Nephron (organoid): Measurements from ENCODE around the gene SLC38A9.
A peak's percentile ranks its signal among the peaks of the same experiment; 100 is the strongest.

ENCODE experiments used
- H3K27ac Mint-ChIP-seq, 3 experiments: 2 replicates each; pipeline ENCODE4 v1.8.0; 2020; ENCODE audit warnings: mixed read lengths in 3 of 3, mild to moderate bottlenecking in 2 of 3, moderate library complexity in 1 of 3
- H3K27me3 Mint-ChIP-seq: 2 replicates; pipeline ENCODE4 v1.8.0; 2021; ENCODE audit warnings: low read depth, mild to moderate bottlenecking, moderate library complexity, mixed read lengths
- H3K36me3 Mint-ChIP-seq: 2 replicates; pipeline ENCODE4 v1.8.0; 2020; ENCODE audit warnings: low read depth, mixed read lengths
- H3K4me1 Mint-ChIP-seq: 2 replicates; pipeline ENCODE4 v1.8.0; 2020; ENCODE audit warnings: mixed read lengths
- H3K4me3 Mint-ChIP-seq, 3 experiments: 2 replicates each; pipeline ENCODE4 v1.8.0; 2020; ENCODE audit warnings: mild to moderate bottlenecking in 3 of 3, mixed read lengths in 3 of 3, moderate library complexity in 2 of 3
- H3K9me3 Mint-ChIP-seq: 2 replicates; pipeline ENCODE4 v1.8.0; 2020; ENCODE audit warnings: mixed read lengths
- TF ChIP-seq, protein P1 (sequence below), 3 experiments: fragments of 200-600 bp; sonication (generic); IDR thresholded peaks; one replicate each; pipeline ENCODE4 v1.5.0; 2021; ENCODE audit warnings: antibody characterized with exemption in 3 of 3; ENCODE audit not compliant: unreplicated experiment in 3 of 3

SLC38A9 gene

DNA sequence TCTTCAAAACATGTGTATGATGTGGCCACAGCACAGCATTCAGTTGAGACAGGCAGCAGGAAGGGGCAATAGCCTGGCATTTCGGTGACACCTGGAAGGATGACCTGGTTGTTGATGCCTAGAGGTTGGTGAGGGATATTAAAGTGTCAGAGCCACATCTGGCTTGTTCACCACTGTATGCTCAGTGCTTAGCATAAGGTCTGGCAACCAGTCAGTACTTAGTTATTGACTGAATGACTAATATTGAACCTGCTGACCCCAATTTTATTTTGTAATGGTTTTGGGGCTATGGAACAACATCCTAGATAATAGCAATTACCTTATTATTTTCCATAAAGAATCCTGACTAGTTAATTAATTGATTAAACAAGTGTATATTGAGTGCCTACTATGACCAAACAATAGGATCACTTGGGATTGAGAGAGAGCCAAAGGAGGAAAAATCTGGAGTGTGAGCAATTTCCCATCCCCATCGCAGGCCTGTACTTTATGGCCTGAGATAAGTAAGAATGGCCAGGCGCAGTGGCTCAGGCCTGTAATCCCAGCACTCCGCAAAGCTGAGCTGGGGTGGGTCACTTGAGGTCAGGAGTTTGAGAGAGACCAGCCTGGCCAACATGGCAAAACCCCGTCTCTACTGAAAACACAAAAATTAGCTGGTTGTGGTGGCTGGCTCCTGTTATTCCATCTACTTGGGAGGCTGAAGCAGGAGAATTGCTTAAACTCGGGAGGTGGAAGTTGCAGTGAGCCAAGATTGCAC is 91.9 kb downstream of the SLC38A9 start:
- H3K27ac Mint-ChIP-seq, result peak overlapping the region in 2 of 3 experiments; percentile 27 to 65
- no peak overlapping the region for H3K4me3 Mint-ChIP-seq
- H3K9me3 Mint-ChIP-seq, result no peaks in the 10 kb centered on the region
- H3K36me3 Mint-ChIP-seq, result no peaks in the 10 kb centered on the region
- no peaks in the 10 kb centered on the region for H3K27me3 Mint-ChIP-seq
- peaks cover 19% of the 10 kb centered on the region for H3K4me1 Mint-ChIP-seq
- TF ChIP-seq, protein P1, sequence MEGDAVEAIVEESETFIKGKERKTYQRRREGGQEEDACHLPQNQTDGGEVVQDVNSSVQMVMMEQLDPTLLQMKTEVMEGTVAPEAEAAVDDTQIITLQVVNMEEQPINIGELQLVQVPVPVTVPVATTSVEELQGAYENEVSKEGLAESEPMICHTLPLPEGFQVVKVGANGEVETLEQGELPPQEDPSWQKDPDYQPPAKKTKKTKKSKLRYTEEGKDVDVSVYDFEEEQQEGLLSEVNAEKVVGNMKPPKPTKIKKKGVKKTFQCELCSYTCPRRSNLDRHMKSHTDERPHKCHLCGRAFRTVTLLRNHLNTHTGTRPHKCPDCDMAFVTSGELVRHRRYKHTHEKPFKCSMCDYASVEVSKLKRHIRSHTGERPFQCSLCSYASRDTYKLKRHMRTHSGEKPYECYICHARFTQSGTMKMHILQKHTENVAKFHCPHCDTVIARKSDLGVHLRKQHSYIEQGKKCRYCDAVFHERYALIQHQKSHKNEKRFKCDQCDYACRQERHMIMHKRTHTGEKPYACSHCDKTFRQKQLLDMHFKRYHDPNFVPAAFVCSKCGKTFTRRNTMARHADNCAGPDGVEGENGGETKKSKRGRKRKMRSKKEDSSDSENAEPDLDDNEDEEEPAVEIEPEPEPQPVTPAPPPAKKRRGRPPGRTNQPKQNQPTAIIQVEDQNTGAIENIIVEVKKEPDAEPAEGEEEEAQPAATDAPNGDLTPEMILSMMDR (IDR thresholded peaks at IDR 0.05; ENCODE audit: unreplicated experiment in 3 of 3), result no peak

DNA sequence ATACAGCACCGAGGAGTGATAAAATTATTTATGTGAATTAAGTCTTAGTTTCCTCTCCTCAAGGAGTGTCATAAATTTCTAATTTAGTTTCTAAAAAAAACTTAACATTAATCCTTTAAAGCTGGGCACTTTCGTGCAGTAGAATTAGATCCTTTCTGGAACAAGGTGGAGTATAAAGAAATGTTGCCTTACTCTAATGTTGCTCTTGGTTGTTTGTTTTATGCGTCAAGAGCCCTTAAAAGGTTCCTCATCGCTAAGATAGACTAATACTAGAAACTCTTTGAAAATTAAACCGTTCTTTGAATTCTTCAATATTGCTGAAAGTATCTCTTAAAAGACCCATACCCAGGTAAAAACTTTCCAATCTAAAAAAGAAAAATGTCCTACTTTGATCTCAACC is 93.8 kb downstream of the SLC38A9 start:
- Mint-ChIP-seq H3K4me3 (no peak overlapping the region), H3K9me3 (no peaks in the 10 kb centered on the region), H3K27ac (no peak overlapping the region), H3K4me1 (peaks cover 5% of the 10 kb centered on the region), H3K36me3 (no peaks in the 10 kb centered on the region), H3K27me3 (no peaks in the 10 kb centered on the region)
- TF ChIP-seq, protein P1 (IDR thresholded peaks at IDR 0.05; ENCODE audit: unreplicated experiment in 3 of 3), result no peak

DNA sequence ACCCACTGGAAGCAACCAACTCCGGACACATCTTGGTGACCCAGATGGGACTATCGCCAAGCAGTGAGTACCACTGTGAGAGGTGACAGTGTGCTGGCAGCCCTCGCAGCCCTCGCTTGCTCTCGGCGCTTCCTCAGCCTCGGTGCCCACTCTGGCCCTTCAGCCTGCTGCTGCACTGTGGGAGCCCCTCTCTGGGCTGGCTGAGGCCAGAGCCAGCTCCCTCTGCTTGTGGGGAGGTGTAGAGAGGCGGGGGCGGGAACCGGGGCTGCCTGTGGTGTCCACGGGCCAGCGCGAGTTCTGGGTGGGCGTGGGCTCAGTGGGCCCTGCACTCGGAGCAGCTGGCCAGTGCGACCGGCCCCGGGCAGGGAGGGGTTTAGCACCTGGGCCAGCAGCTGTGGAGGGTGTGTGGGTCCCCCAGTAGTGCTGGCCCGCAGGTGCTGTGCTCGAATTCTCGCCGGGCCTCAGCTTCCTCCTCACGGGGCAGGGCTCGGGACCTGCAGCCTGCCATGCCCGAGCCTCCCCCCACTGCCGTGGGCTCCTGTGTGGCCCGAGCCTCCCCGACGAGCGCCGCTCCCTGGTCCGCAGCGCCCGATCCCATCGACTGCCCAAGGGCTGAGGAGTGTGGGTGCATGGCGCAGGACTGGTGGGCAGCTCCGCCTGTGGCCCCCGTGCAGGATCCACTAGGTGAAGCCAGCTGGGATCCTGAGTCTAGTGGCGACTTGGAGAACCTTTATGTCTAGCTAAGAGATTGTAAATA is 98.8 kb downstream of the SLC38A9 start:
- no peaks in the 10 kb centered on the region for H3K36me3 Mint-ChIP-seq
- no peak overlapping the region for H3K4me3 Mint-ChIP-seq
- no peaks in the 10 kb centered on the region for H3K9me3 Mint-ChIP-seq
- H3K27me3 Mint-ChIP-seq, result no peaks in the 10 kb centered on the region
- TF ChIP-seq, protein P1 (IDR thresholded peaks at IDR 0.05; ENCODE audit: unreplicated experiment in 3 of 3), result no peak
- no peak overlapping the region for H3K27ac Mint-ChIP-seq
- H3K4me1 Mint-ChIP-seq, result no peaks in the 10 kb centered on the region

DNA sequence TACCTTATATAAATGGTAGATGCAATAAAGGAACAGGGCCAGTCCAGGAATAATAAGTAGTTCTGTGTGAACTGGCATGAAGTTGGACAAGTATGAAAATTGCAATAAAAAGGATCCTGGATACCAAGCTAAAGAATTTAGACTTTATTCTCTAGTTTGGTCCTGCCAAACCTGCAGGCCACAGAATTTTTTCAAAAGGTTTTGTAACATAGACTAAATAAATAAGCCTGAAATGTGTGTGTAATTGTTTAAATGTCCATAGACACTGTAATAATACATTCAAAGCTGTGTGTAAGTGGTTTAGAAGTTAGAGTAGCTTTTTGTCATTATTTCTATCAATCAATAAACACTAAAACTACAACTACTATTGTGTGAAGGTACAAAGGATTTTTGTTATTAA is 101.6 kb downstream of the SLC38A9 start:
- no peak overlapping the region for H3K27ac Mint-ChIP-seq
- H3K9me3 Mint-ChIP-seq, result no peaks in the 10 kb centered on the region
- TF ChIP-seq, protein P1 (IDR thresholded peaks at IDR 0.05; ENCODE audit: unreplicated experiment in 3 of 3), result no peak
- H3K27me3 Mint-ChIP-seq, result no peaks in the 10 kb centered on the region
- H3K36me3 Mint-ChIP-seq, result no peaks in the 10 kb centered on the region
- H3K4me3 Mint-ChIP-seq, result no peak overlapping the region
- H3K4me1 Mint-ChIP-seq, result no peaks in the 10 kb centered on the region

DNA sequence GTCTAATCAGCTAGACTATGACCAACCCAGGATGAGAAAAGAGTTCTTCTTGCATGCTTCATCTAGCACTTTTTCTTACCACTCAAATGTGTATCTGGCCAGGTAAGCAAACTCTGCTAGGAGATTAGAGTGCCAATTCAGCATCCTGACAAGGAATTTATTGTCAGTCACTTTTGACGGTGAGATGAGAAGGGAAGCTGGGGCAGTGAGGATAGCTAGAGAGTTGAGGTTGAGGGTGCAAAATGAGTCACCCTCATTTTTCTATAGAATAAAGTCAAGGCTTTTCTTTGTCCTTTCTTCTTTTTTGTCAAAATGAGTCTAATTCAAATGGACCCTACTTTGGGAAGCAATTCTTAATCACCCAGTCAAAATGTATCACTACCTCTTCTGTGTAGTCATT is 102.7 kb downstream of the SLC38A9 start:
- no peak overlapping the region for H3K4me3 Mint-ChIP-seq

More for the DNA sequence above, 102.7 kb downstream of the SLC38A9 start:
- no peak overlapping the region for H3K27ac Mint-ChIP-seq
- TF ChIP-seq, protein P1 (IDR thresholded peaks at IDR 0.05; ENCODE audit: unreplicated experiment in 3 of 3), result no peak
- H3K36me3 Mint-ChIP-seq, result no peaks in the 10 kb centered on the region
- peaks cover 5% of the 10 kb centered on the region for H3K4me1 Mint-ChIP-seq
- H3K9me3 Mint-ChIP-seq, result no peaks in the 10 kb centered on the region
- no peaks in the 10 kb centered on the region for H3K27me3 Mint-ChIP-seq
